Measurements from ENCODE around the gene BMPER. TPM values are rescaled to one million over a fixed set of nuclear protein-coding genes. Genes with fewer than 3 reads are reported as not detected.

The BMPER gene
- polyA plus RNA-seq, 1 of the 3 experiments (the other 2 are of a cell fraction), result 20.0 TPM

- no peaks in the 10 kb centered on the region for H3K36me3 ChIP-seq (replicated peaks in 1 of 2; ENCODE audit: control insufficient read depth in 1 of 2, insufficient read depth in 2 of 2, low read length in 1 of 2)
- H3K27me3 ChIP-seq (ENCODE audit: insufficient read depth), result no peaks in the 10 kb centered on the region
- H3K4me3 ChIP-seq (ENCODE audit: low read depth in 2 of 2, low read length in 1 of 2), result no peak overlapping the region
- no peaks in the 10 kb centered on the region; a peak in 1 of 4 replicates for H3K4me1 ChIP-seq (ENCODE audit: control insufficient read depth in 1 of 2, insufficient read depth in 2 of 2, low read depth in 1 of 2, low read length in 1 of 2)
- no peaks in the 10 kb centered on the region for H3K9me2 ChIP-seq
- 68% methylated on average over 5 of the region's 5 CpGs for WGBS (ENCODE audit: low lambda C conversion rate)
- no peaks in the 10 kb centered on the region for H4K20me1 ChIP-seq (ENCODE audit: insufficient read depth)
- H3K4me2 ChIP-seq, result no peak overlapping the region
- no peak overlapping the region for H3K9ac ChIP-seq
- no peaks in the 10 kb centered on the region for H3K79me2 ChIP-seq (ENCODE audit: insufficient read depth)
- no peak overlapping the region for H3K27ac ChIP-seq (ENCODE audit: low read depth in 2 of 2, low read length in 1 of 2)
- H3K9me3 ChIP-seq, result no peaks in the 10 kb centered on the region
- ChIA-PET POLR2A (no interaction called here), CTCF (interaction anchor here (1.0 to 3.7 kb wide), 10 partner anchors 8 to 702 kb away, joined by 3 to 43 read pairs (median 4); partner anchors contain the start of gene BMPER)
- H3F3A ChIP-seq (replicated peaks; ENCODE audit: insufficient read depth), result no peaks in the 10 kb centered on the region
- H2AFZ ChIP-seq (ENCODE audit: low read depth), result no peak overlapping the region
- TF ChIP-seq CTCF (IDR thresholded peaks at IDR 0.05) (no peak), USF2 (IDR thresholded peaks at IDR 0.05; ENCODE audit: borderline replicate concordance, low read depth, low read length) (no peak), EZH2phosphoT487 (IDR thresholded peaks at IDR 0.05; ENCODE audit: borderline replicate concordance, low read depth) (no peak), SMC3 (IDR thresholded peaks at IDR 0.05; ENCODE audit: low read depth, low read length) (no peak), YY1 (IDR thresholded peaks at IDR 0.05; ENCODE audit: low read depth) (no peak), FOXJ3 (CRISPR knock-in tag; IDR thresholded peaks at IDR 0.05) (no peak)
- TF ChIP-seq, protein P1, sequence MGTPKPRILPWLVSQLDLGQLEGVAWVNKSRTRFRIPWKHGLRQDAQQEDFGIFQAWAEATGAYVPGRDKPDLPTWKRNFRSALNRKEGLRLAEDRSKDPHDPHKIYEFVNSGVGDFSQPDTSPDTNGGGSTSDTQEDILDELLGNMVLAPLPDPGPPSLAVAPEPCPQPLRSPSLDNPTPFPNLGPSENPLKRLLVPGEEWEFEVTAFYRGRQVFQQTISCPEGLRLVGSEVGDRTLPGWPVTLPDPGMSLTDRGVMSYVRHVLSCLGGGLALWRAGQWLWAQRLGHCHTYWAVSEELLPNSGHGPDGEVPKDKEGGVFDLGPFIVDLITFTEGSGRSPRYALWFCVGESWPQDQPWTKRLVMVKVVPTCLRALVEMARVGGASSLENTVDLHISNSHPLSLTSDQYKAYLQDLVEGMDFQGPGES (IDR thresholded peaks at IDR 0.05; ENCODE audit: low read depth, low read length), result no peak
- no peak for DNase-seq
Observed at GRCh38 chr7:33887266-33887975, 17.9 kb upstream of the BMPER start.

GRCh38 chr7:33888166-33888565 is 17.2 kb upstream of the BMPER start:
- H3K4me3 ChIP-seq (ENCODE audit: low read depth in 2 of 2, low read length in 1 of 2), result no peak overlapping the region
- no peak for DNase-seq
- H3K9me3 ChIP-seq, result no peaks in the 10 kb centered on the region
- H3K9me2 ChIP-seq, result no peaks in the 10 kb centered on the region
- no peaks in the 10 kb centered on the region for H4K20me1 ChIP-seq (ENCODE audit: insufficient read depth)
- ChIA-PET CTCF (interaction anchor here (0.6 to 2.8 kb wide), 11 partner anchors 10 to 702 kb away, joined by 3 to 11 read pairs (median 3); partner anchors contain the start of gene BMPER), POLR2A (no interaction called here)
- WGBS (ENCODE audit: low lambda C conversion rate), result 84% methylated on average over 4 of the region's 4 CpGs
- no peaks in the 10 kb centered on the region; a peak in 1 of 4 replicates for H3K4me1 ChIP-seq (ENCODE audit: control insufficient read depth in 1 of 2, insufficient read depth in 2 of 2, low read depth in 1 of 2, low read length in 1 of 2)
- TF ChIP-seq, protein P1 (IDR thresholded peaks at IDR 0.05; ENCODE audit: low read depth, low read length), result no peak
- H3K4me2 ChIP-seq, result no peak overlapping the region
- no peaks in the 10 kb centered on the region for H3K36me3 ChIP-seq (replicated peaks in 1 of 2; ENCODE audit: control insufficient read depth in 1 of 2, insufficient read depth in 2 of 2, low read length in 1 of 2)
- no peaks in the 10 kb centered on the region for H3F3A ChIP-seq (replicated peaks; ENCODE audit: insufficient read depth)
- no peaks in the 10 kb centered on the region for H3K27me3 ChIP-seq (ENCODE audit: insufficient read depth)
- H3K27ac ChIP-seq (ENCODE audit: low read depth in 2 of 2, low read length in 1 of 2), result no peak overlapping the region
- no peak overlapping the region for H2AFZ ChIP-seq (ENCODE audit: low read depth)
- no peak overlapping the region for H3K9ac ChIP-seq
- H3K79me2 ChIP-seq (ENCODE audit: insufficient read depth), result no peaks in the 10 kb centered on the region
